ENCODE measurements around the gene CDC42BPA. TPM values are rescaled to one million over a fixed set of nuclear protein-coding genes. Genes with fewer than 3 reads are reported as not detected.

CDC42BPA gene
- total RNA-seq, 1 experiment from 2014 or later, result 30.1 TPM

GRCh38 chr1:226983992-226984364 lies 334.3 kb downstream of the CDC42BPA start:
- Histone ChIP-seq H4K5ac (ENCODE audit: insufficient read length, low read depth, low read length) (no peak overlapping the region), H2BK120ac (ENCODE audit: low read depth, low read length, poor library complexity, severe bottlenecking) (no peak overlapping the region), H4K20me1 (ENCODE audit: control insufficient read depth, insufficient read depth, insufficient read length) (no peaks in the 10 kb centered on the region), H2BK12ac (ENCODE audit: insufficient read length, low read depth, low read length) (no peak overlapping the region), H3K4me2 (ENCODE audit: insufficient read depth, insufficient read length, low read length) (no peak overlapping the region), H2AK5ac (ENCODE audit: insufficient read length, low read length) (no peak overlapping the region), H2BK15ac (ENCODE audit: low read depth, low read length) (no peak overlapping the region), H3K4me1 (ENCODE audit: insufficient read depth, low read length) (no peaks in the 10 kb centered on the region), H3K27me3 (ENCODE audit: insufficient read depth, low read length) (no peaks in the 10 kb centered on the region), H2BK20ac (ENCODE audit: low read depth, low read length, poor library complexity, severe bottlenecking) (no peak overlapping the region), H4K8ac (replicated peaks; ENCODE audit: insufficient read length, low read depth, low read length) (no peak overlapping the region), H3K23me2 (ENCODE audit: insufficient read length, low read depth, low read length, poor library complexity, severe bottlenecking) (no peaks in the 10 kb centered on the region), H2BK5ac (ENCODE audit: insufficient read length, low read length) (no peak overlapping the region), H4K91ac (ENCODE audit: insufficient read length, low read depth, low read length) (no peak overlapping the region), H3K9me3 (ENCODE audit: control insufficient read depth, low read depth, low read length) (no peaks in the 10 kb centered on the region), H3K56ac (ENCODE audit: insufficient read length, low read depth, low read length) (no peak overlapping the region), H3K79me1 (ENCODE audit: insufficient read depth, low read depth, low read length, poor library complexity, severe bottlenecking) (no peaks in the 10 kb centered on the region), H3K27ac (ENCODE audit: insufficient read length, low read depth, low read length) (no peak overlapping the region), H3K9ac (ENCODE audit: extremely low read depth, insufficient read length, low read length) (no peak overlapping the region), H3K4ac (ENCODE audit: low read depth, low read length) (no peak overlapping the region), H3K18ac (ENCODE audit: insufficient read length, low read depth, low read length) (no peak overlapping the region), H2AFZ (ENCODE audit: low read length) (no peak overlapping the region), H3T11ph (ENCODE audit: low read length) (no peak overlapping the region), H3K23ac (ENCODE audit: insufficient read length, low read depth, low read length) (no peak overlapping the region), H3K14ac (ENCODE audit: insufficient read depth, low read length) (no peak overlapping the region), H3K79me2 (ENCODE audit: insufficient read depth, low read length) (no peaks in the 10 kb centered on the region)
- no peak for DNase-seq
- peaks cover 14 to 30% of the 10 kb centered on the region in 2 experiments for H3K4me1 Mint-ChIP-seq
- WGBS (ENCODE audit: extremely low coverage, insufficient read length, low lambda C conversion rate), result no CpG with 5 or more reads among the region's 5 CpGs
- no peaks in the 10 kb centered on the region for H3K9me3 Mint-ChIP-seq
- H3K4me3 Mint-ChIP-seq, result no peak overlapping the region
- H3K27ac Mint-ChIP-seq, result no peak overlapping the region; a peak in 1 of 7 replicates
- H3K27me3 Mint-ChIP-seq (ENCODE audit: low read depth), result no peaks in the 10 kb centered on the region
- TF ChIP-seq, protein P1, sequence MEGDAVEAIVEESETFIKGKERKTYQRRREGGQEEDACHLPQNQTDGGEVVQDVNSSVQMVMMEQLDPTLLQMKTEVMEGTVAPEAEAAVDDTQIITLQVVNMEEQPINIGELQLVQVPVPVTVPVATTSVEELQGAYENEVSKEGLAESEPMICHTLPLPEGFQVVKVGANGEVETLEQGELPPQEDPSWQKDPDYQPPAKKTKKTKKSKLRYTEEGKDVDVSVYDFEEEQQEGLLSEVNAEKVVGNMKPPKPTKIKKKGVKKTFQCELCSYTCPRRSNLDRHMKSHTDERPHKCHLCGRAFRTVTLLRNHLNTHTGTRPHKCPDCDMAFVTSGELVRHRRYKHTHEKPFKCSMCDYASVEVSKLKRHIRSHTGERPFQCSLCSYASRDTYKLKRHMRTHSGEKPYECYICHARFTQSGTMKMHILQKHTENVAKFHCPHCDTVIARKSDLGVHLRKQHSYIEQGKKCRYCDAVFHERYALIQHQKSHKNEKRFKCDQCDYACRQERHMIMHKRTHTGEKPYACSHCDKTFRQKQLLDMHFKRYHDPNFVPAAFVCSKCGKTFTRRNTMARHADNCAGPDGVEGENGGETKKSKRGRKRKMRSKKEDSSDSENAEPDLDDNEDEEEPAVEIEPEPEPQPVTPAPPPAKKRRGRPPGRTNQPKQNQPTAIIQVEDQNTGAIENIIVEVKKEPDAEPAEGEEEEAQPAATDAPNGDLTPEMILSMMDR (conservative IDR thresholded peaks at IDR 0.05), result no peak
- H3K36me3 Mint-ChIP-seq (ENCODE audit: insufficient read depth in 1 of 3, low read depth in 3 of 3), result peaks cover 7 to 24% (median 21%) of the 10 kb centered on the region in 3 experiments

All from H9 (cell line).